ENCODE results near the gene MYDGF. TPM values are rescaled to one million over a fixed set of nuclear protein-coding genes. Genes with fewer than 3 reads are reported as not detected.

The MYDGF gene
- total RNA-seq, 1 experiment from 2014 or later, result 58.2 TPM

GRCh38 chr19:4699826-4700692 is 29.9 kb upstream of the MYDGF start:
- no peak for ATAC-seq

GRCh38 chr19:4697304-4697703 is 27.2 kb upstream of the MYDGF start:
- Mint-ChIP-seq H3K27me3 (ENCODE audit: low read depth) (no peaks in the 10 kb centered on the region), H3K4me1 (no peaks in the 10 kb centered on the region), H3K4me3 (no peak overlapping the region), H3K9me3 (no peaks in the 10 kb centered on the region), H3K27ac (peak overlapping the region; percentile 29; the same call in 1 of the 2 replicates), H3K36me3 (peaks cover 43% of the 10 kb centered on the region)
- ChIA-PET POLR2A (no interaction called here), CTCF (no interaction called here)
- ATAC-seq, result no peak
- DNase-seq (ENCODE audit: low spot score), result no peak
- no peak for TF ChIP-seq ZNF423 (CRISPR knock-in tag; IDR thresholded peaks at IDR 0.05)
- no peak for TF ChIP-seq MYBL2 (CRISPR knock-in tag; IDR thresholded peaks at IDR 0.05)
- no peak for TF ChIP-seq RORB (CRISPR knock-in tag; IDR thresholded peaks at IDR 0.05)
- no peak for TF ChIP-seq ZNF425 (CRISPR knock-in tag; conservative IDR thresholded peaks at IDR 0.05)
- no peak for TF ChIP-seq ZBTB43 (CRISPR knock-in tag; IDR thresholded peaks at IDR 0.05)
- no peak for TF ChIP-seq USF2 (CRISPR knock-in tag; IDR thresholded peaks at IDR 0.05)
- TF ChIP-seq FOXK1 (CRISPR knock-in tag; IDR thresholded peaks at IDR 0.05), result no peak
- no peak for TF ChIP-seq ZNF219 (CRISPR knock-in tag; IDR thresholded peaks at IDR 0.05; ENCODE audit: borderline replicate concordance)
- TF ChIP-seq ESRRA (CRISPR knock-in tag; IDR thresholded peaks at IDR 0.05; ENCODE audit: borderline replicate concordance), result no peak
- TF ChIP-seq GRHL2 (CRISPR knock-in tag; IDR thresholded peaks at IDR 0.05; ENCODE audit: insufficient replicate concordance, severe bottlenecking), result no peak
- no peak for TF ChIP-seq ZNF317 (CRISPR knock-in tag; IDR thresholded peaks at IDR 0.05; ENCODE audit: borderline replicate concordance, low read depth)

More at GRCh38 chr19:4699826-4700692, 29.9 kb upstream of the MYDGF start:
- Mint-ChIP-seq H3K27ac (no peak overlapping the region), H3K27me3 (ENCODE audit: low read depth) (no peaks in the 10 kb centered on the region), H3K4me3 (no peak overlapping the region), H3K9me3 (no peaks in the 10 kb centered on the region), H3K4me1 (no peaks in the 10 kb centered on the region), H3K36me3 (peaks cover 31% of the 10 kb centered on the region)
- CTCF ChIA-PET, result interaction anchor here (0.9 to 1.4 kb wide), 2 partner anchors 17 to 23 kb away, joined by 3 to 4 read pairs; no protein-coding TSS in a partner anchor
- POLR2A ChIA-PET, result no interaction called here
- TF ChIP-seq ARID4B (CRISPR knock-in tag; IDR thresholded peaks at IDR 0.05; ENCODE audit: borderline replicate concordance), result no peak
- TF ChIP-seq SP1 (CRISPR knock-in tag; conservative IDR thresholded peaks at IDR 0.05), result no peak
- no peak for TF ChIP-seq NR2C2 (CRISPR knock-in tag; IDR thresholded peaks at IDR 0.05)
- TF ChIP-seq JUN (CRISPR knock-in tag; IDR thresholded peaks at IDR 0.05), result no peak
- no peak for TF ChIP-seq FOXP1 (CRISPR knock-in tag; IDR thresholded peaks at IDR 0.05; ENCODE audit: borderline replicate concordance)
- no peak for TF ChIP-seq FOXK1 (CRISPR knock-in tag; IDR thresholded peaks at IDR 0.05)
- no peak for TF ChIP-seq ERG (CRISPR knock-in tag; IDR thresholded peaks at IDR 0.05)
- no peak for TF ChIP-seq KAT7 (CRISPR knock-in tag; IDR thresholded peaks at IDR 0.05; ENCODE audit: borderline replicate concordance)
- TF ChIP-seq FOXJ3 (CRISPR knock-in tag; IDR thresholded peaks at IDR 0.05; ENCODE audit: borderline replicate concordance), result no peak
- no peak for TF ChIP-seq HMGA2 (CRISPR knock-in tag; IDR thresholded peaks at IDR 0.05)
- no peak for TF ChIP-seq SOX15 (CRISPR knock-in tag; IDR thresholded peaks at IDR 0.05)
- DNase-seq (ENCODE audit: low spot score), result no peak

All from WTC11 (cell line).